ENCODE results near the gene XPC.

DNA sequence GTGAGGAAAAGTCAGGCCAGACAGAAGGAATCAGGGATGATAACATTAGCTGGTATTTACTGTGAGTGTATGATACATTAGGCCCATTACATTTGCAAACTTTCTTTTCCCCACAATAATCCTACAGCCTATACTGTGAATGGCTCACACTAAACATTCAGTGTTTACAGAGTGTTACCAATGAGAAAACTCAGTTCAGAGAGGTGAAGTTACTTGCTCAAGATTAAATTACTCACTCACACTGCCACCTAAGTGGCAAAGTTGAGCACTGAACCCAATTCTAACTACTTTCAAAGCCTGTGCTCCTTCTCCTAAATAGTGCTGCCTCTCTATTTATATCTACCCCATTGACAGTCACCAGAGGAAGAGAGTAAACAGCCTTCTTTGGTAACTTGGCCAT, 8.5 kb downstream of the XPC start:
- TF ChIP-seq POLR2AphosphoS5 (IDR thresholded peaks at IDR 0.05; ENCODE audit: low read depth, low read length) = no peak
- no peak for TF ChIP-seq CTCF (IDR thresholded peaks at IDR 0.05; ENCODE audit: control extremely low read depth in 1 of 3, insufficient read depth in 1 of 3, low read depth in 1 of 3, low read length in 3 of 3)
- TF ChIP-seq NANOG (IDR thresholded peaks at IDR 0.05; ENCODE audit: insufficient read depth, low read depth, low read length, poor library complexity, severe bottlenecking) = no peak
- TF ChIP-seq POU5F1 (IDR thresholded peaks at IDR 0.05; ENCODE audit: low read depth, low read length) = no peak

Data from H1 (cell line).